Ascending aorta (tissue), 2 donors: ENCODE data around the gene RNU5B-1. TPM values are rescaled to one million over a fixed set of nuclear protein-coding genes. Genes with fewer than 3 reads are reported as not detected.

Experiments used
- DNase-seq, 2 donors: peaks; one replicate each; pipeline ENCODE4 v3.0.0-alpha.2; 2019; ENCODE audit warnings: low spot score in 2 of 2
- H3K27ac ChIP-seq, 2 donors: fragments of 200-600 bp; sonication (generic); one replicate each; pipeline ENCODE4 v1.5.1; 2016 to 2017; ENCODE audit warnings: mild to moderate bottlenecking in 1 of 2
- H3K27me3 ChIP-seq: fragments of 200-600 bp; sonication (generic); one replicate; pipeline ENCODE4 v1.5.1; 2017
- H3K36me3 ChIP-seq, 2 donors: fragments of 200-600 bp; sonication (generic); one replicate each; pipeline ENCODE4 v1.5.1; 2016
- H3K4me1 ChIP-seq, 2 donors: fragments of 200-600 bp; sonication (generic); one replicate each; pipeline ENCODE4 v1.5.1; 2016 to 2017; ENCODE audit warnings: mild to moderate bottlenecking in 1 of 2
- H3K4me3 ChIP-seq, 2 donors: fragments of 200-600 bp; sonication (generic); one replicate each; pipeline ENCODE4 v1.5.1; 2016 to 2017; ENCODE audit warnings: mild to moderate bottlenecking in 1 of 2
- H3K9me3 ChIP-seq, 2 donors: fragments of 200-600 bp; sonication (generic); one replicate each; pipeline ENCODE4 v1.5.1; 2016
- CTCF ChIP-seq, 3 experiments: fragments of 200-600 bp in 2 of 3; fragments of 450-650 bp in 1 of 3; sonication (generic) in 2 of 3; IDR thresholded peaks; one replicate each; pipeline ENCODE4 v1.5.1; 2016 to 2019; ENCODE audit warnings: antibody characterized with exemption in 3 of 3, mild to moderate bottlenecking in 1 of 3, moderate library complexity in 1 of 3
- intact Hi-C: fragments of 100-400 bp; cut with DNase I; formaldehyde crosslinking; loops from one replicate; pipeline ENCODE4 v1.15.1; 2023
- total RNA-seq: library from RNA; depleted of rRNA; stranded (reverse); fragments of >200 nt; gene quantifications from one replicate; pipeline ENCODE4 v1.1.0, GENCODE V29; 2016

Gene RNU5B-1
- total RNA-seq, 1 donor from 2014 or later, result not detected

DNA sequence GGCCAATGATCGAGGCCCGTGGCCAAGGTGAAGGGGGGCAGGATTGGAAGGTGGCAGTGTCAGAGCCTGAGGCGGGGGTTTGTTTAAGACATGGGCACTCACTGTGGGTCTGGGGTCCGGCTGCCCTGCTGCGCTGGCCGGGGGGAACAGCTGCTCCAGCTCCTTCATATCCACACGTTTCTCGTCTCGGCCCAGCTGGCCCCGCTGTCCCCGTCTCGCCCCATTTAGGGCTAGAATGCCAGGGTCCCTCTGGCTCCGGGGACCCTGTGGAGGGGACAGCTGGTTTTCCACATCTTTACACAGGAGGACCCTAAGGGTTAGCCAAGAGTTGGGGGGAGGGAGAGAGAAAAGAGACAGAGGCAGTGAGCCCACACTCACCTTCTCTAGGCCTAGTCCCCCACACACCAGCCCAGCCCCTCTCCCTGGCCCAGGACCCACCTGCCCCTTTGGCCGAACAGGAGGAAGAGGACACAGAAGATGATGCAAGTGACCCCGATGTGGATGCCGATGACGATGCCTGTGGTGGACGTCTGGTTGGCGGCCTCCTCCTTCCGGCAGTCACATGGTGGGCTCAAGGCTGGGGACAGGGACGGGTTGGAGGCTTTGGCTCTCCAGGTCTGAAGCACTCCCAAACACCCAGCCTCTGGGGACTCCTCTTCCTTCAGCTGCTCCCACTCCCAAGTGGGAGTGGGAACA is 25.0 kb downstream of the RNU5B-1 start:
- no peak overlapping the region for H3K27ac ChIP-seq
- TF ChIP-seq CTCF (IDR thresholded peaks at IDR 0.05), result no peak
- no peak for DNase-seq
- H3K4me3 ChIP-seq, result no peak overlapping the region
- H3K9me3 ChIP-seq, result no peaks in the 10 kb centered on the region
- intact Hi-C loops, result no loop called here
- no peaks in the 10 kb centered on the region for H3K4me1 ChIP-seq
- no peaks in the 10 kb centered on the region for H3K27me3 ChIP-seq
- no peaks in the 10 kb centered on the region for H3K36me3 ChIP-seq

DNA sequence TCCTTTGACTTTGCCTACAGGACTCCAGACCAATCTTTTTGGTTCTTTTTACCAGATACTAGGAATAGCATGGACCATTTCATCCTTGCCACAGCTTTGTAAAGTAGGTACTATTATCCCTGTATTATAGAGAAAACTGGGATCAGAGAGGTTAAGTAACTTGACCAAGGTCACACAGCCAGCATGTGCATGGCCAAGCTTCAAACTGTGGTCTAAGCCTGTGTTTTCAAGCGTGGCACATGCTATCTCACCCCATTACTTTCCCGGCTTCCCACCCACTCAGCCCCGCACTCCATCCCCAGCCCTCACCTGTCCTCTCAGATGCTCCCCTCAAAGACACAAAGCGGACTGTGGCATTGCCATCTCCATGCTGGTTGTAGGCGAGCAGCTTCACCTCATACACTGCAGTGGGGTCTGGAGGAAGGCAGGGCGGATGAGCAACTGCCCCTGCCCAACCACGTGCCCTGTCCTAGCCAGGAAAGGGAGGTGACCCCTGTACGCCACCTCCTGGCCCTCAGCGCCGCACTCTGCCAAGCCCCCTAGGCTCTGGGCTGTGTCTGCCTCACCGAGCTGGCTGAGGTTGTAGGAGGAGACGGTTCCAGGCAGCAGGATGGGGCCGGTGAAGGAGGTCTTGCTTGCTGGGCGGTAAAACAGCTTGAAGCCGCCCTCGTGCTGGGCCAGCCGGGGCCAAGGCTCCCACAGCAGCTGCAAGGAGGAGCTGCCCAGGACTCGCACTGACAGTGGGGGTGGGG is 25.7 kb downstream of the RNU5B-1 start:
- Histone ChIP-seq H3K27ac (no peak overlapping the region), H3K4me1 (no peaks in the 10 kb centered on the region), H3K27me3 (no peaks in the 10 kb centered on the region), H3K9me3 (no peaks in the 10 kb centered on the region), H3K4me3 (no peak overlapping the region), H3K36me3 (no peaks in the 10 kb centered on the region)
- no peak for TF ChIP-seq CTCF (IDR thresholded peaks at IDR 0.05)
- no peak for DNase-seq
- intact Hi-C loops, result no loop called here

DNA sequence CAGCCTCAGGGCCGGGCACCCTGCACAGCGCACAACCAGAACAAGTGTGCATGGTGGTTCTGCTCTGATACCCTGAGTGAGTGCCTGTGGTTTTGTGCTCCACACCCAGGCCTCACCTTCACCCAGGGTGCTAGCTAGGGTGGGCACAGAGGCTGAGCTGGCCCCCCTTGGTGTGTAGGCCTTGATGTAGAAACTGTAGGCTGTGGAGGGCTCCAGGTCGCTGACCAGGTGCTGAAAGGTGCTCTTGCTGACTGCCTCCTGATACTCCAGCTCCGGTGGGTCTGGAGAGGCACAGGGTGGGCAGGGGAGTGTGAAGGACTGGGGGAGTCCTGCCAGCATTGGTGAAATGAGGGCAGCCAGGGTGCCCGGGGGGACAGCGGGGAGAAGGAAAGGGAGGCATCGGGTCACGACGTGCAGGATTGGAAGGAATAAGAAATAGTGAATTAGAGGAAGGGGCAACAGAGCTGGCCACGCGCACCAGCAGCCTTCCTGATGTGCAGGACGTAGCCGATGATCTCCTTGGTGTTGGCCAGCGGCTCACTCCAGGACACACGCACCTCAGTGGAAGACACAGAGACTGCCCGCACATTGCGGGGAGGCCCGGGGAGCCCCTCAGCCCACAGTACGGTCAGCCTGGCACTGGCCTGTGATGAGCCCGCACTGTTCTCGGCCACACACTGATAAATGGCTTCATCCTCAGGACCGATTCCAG is 26.6 kb downstream of the RNU5B-1 start:
- intact Hi-C loops, result no loop called here
- DNase-seq, result no peak

DNA sequence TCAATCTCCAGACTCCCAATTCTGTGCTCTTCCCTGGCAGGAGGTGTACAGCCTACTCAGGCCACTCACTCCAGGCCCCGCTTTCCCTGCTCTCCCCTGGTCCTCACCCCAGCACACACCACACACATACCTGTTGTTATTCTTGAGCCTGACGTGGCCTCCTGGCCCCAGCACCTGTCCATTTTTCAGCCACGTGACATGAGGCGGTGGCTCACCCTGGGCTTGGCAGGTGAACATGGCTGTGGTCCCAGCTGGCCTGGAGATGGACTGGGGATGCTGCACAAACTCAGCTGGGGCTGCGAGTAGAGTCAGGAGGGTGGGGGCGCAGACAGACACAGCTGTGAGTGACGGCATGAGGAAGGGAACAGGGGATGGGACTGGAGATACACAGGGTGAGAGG is 27.3 kb downstream of the RNU5B-1 start:
- Histone ChIP-seq H3K4me1 (no peaks in the 10 kb centered on the region), H3K36me3 (no peaks in the 10 kb centered on the region), H3K27ac (no peak overlapping the region), H3K4me3 (no peak overlapping the region), H3K27me3 (no peaks in the 10 kb centered on the region), H3K9me3 (no peaks in the 10 kb centered on the region)
- intact Hi-C loops, result no loop called here
- no peak for TF ChIP-seq CTCF (IDR thresholded peaks at IDR 0.05)
- no peak for DNase-seq

More for the DNA sequence above, 26.6 kb downstream of the RNU5B-1 start:
- Histone ChIP-seq H3K9me3 (no peaks in the 10 kb centered on the region), H3K4me3 (no peak overlapping the region), H3K36me3 (no peaks in the 10 kb centered on the region), H3K27ac (no peak overlapping the region), H3K4me1 (no peaks in the 10 kb centered on the region), H3K27me3 (no peaks in the 10 kb centered on the region)
- no peak for TF ChIP-seq CTCF (IDR thresholded peaks at IDR 0.05)

DNA sequence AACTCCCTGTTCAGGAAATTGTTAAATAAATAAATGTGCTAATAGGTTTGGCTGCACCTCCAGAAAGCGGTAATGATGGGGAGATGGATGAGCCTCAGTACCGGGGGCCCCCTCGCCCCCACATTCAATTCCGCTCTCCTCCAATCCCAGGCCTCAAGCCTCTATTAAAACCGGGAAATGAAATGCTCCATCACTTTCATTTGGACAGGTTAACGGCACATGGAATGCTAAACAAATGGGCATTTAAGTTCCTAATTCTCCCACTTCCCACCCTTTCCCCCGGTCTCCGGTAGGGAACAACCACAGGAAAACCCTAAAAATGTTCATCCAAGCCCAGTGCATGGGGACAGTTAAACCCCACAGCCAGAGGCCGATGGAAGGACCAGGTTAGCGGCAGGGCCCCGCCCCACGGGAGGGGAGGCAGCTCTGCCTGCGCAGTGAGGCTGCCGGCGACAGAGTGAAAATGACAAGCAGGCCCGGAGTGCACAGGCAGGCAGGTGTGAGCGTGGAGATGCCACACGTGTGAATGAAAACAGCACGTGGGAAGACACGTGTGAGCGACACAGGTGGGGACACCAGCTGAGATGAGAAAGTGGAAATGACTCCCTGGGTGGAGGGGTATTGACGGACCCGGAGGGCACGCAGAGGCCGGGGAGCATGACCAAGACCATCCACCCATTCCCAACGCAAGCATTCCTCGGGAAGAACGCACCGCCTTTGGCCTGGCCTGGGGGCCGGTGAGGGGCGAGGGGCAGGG is 28.1 kb downstream of the RNU5B-1 start:
- DNase-seq, result no peak
- Histone ChIP-seq H3K36me3 (no peaks in the 10 kb centered on the region), H3K27ac (no peak overlapping the region), H3K4me1 (no peaks in the 10 kb centered on the region), H3K27me3 (no peaks in the 10 kb centered on the region), H3K4me3 (no peak overlapping the region), H3K9me3 (no peaks in the 10 kb centered on the region)
- TF ChIP-seq CTCF (IDR thresholded peaks at IDR 0.05), result no peak
- intact Hi-C loops, result no loop called here
